HCT116 (cell line): ENCODE results near the gene KCNG1. TPM values are rescaled to one million over a fixed set of nuclear protein-coding genes. Genes with fewer than 3 reads are reported as not detected.

Experiments
- total RNA-seq: library from RNA; stranded (reverse); gene quantifications from one replicate; pipeline ENCODE4 v1.2.1, GENCODE V29; 2021; ENCODE audit not compliant: unreplicated experiment

The KCNG1 gene
- total RNA-seq, 1 experiment from 2014 or later = 54.6 TPM

Other genes with a start within 250 kb of the KCNG1 start
- 18.9 TPM for gene BCAS4, start 228.0 kb downstream of the KCNG1 start, total RNA-seq
- 85.9 TPM for gene ADNP, start 91.7 kb downstream of the KCNG1 start, total RNA-seq
- gene DPM1, start 64.6 kb downstream of the KCNG1 start, total RNA-seq = 65.5 TPM
- 6.4 TPM for gene MOCS3, start 64.3 kb downstream of the KCNG1 start, total RNA-seq